Lung (tissue), 12 donors: ENCODE data around the gene DCST1. TPM values are rescaled to one million over a fixed set of nuclear protein-coding genes. Genes with fewer than 3 reads are reported as not detected.

Experiments used
- ATAC-seq: fragments of 200-7000 bp; cut with Tn5 transposase; one replicate; pipeline ENCODE4 v1.9.1; 2020; ENCODE audit warnings: moderate number of reproducible peaks; ENCODE audit not compliant: insufficient read depth, low FRiP score
- DNase-seq, 3 donors: peaks; one replicate each; pipeline ENCODE4 v3.0.0-alpha.2; 2013 to 2017
- H3K27ac ChIP-seq, 2 donors: one replicate each; pipeline ENCODE4 v1.5.1; 2013; ENCODE audit warnings: mild to moderate bottlenecking in 2 of 2, moderate library complexity in 2 of 2, control low read depth in 1 of 2, inconsistent platforms in 1 of 2, low read depth in 1 of 2, low read length in 1 of 2
- H3K27me3 ChIP-seq, 3 donors: one replicate each; pipeline ENCODE4 v1.5.1; 2013; ENCODE audit warnings: low read length in 2 of 3; ENCODE audit not compliant: control insufficient read depth in 3 of 3, insufficient read depth in 3 of 3
- H3K36me3 ChIP-seq, 4 donors: one replicate each; pipeline ENCODE4 v1.5.1; 2013; ENCODE audit warnings: low read length in 4 of 4, mild to moderate bottlenecking in 1 of 4, moderate library complexity in 1 of 4; ENCODE audit not compliant: control insufficient read depth in 4 of 4, insufficient read depth in 4 of 4
- H3K4me1 ChIP-seq, 5 donors: one replicate each; pipeline ENCODE4 v1.5.1; 2013; ENCODE audit warnings: low read length in 5 of 5, mild to moderate bottlenecking in 2 of 5, moderate library complexity in 1 of 5; ENCODE audit not compliant: control insufficient read depth in 5 of 5, insufficient read depth in 5 of 5
- H3K4me3 ChIP-seq: one replicate; pipeline ENCODE4 v1.5.1; 2013; ENCODE audit warnings: mild to moderate bottlenecking, control low read depth, moderate library complexity
- H3K9ac ChIP-seq, 2 donors: one replicate each; pipeline ENCODE4 v1.5.1; 2013; ENCODE audit warnings: low read length in 2 of 2, control low read depth in 1 of 2; ENCODE audit not compliant: insufficient read depth in 1 of 2
- H3K9me3 ChIP-seq, 4 donors: one replicate each; pipeline ENCODE4 v1.5.1; 2013; ENCODE audit warnings: low read length in 3 of 4, mild to moderate bottlenecking in 1 of 4, moderate library complexity in 1 of 4; ENCODE audit not compliant: control insufficient read depth in 4 of 4, insufficient read depth in 3 of 4
- WGBS, 2 donors: extraction: QIAGEN DNeasy Blood & Tissue Kit; methylation state at CpG; one replicate each; pipeline ENCODE4 v1.1.7; 2013; 5-methylcytosine and 5-hydroxymethylcytosine counted together
- polyA plus RNA-seq, 2 donors: library from polyadenylated mRNA; stranded (reverse); fragments of 200-250 nt; gene quantifications; one replicate each; pipeline ENCODE4 v1.2.1, GENCODE V29; 2013
- total RNA-seq, 2 donors: library from RNA; depleted of rRNA in 1 of 2; stranded (reverse); fragments of >200 nt in 1 of 2; gene quantifications; one replicate each; pipeline ENCODE4 v1.2.1, GENCODE V29; 2014 to 2021
- TF ChIP-seq, protein P1 (sequence below): IDR thresholded peaks from 2 replicates; pipeline ENCODE4 v1.5.1; 2012; ENCODE audit warnings: mild to moderate bottlenecking; ENCODE audit errors: control extremely low read depth, extremely low read depth
- donor health status: control.
- donor health status: control.
- donor health status: Bipolar disorder and iron deficiency.
- donor health status: healthy.
- donor health status: DM: yes; HTN: yes; CAD: no.

Gene DCST1
- total and polyA plus RNA-seq, 4 donors = 0.08 to 0.20 TPM; not detected in 2

DNA sequence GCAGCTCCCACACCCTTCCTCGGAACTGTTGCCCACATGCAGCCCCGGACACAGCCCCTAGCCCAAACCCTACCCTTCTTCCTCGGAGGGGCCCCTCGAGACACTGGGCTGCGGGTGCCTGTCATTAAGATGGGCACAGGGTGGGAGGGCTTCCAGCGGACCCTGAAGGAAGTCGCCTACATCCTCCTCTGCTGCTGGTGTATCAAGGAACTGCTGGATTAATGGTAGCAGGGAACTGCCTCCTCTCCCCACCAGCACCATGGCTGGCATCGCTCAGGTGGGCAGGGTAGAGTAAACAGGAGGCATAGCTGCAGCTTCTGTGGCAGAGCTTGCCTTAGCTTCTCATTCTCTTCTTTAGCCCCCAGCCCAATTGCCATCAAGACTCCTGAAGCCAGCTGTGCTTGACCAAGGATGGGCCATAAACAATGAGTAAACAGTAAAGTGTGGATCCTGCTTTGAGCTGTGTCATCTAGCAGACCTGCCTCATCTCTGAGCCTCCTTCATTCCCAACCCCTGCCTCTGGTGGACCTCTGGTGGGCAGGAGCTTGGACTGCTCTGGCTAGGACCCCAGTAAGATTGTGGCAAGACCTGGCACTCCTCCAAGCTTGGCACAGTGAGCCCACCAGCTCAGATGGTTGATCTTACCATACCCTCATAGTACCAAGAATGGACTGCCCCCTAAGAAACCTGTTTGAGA is 39.9 kb upstream of the DCST1 start, which contains the start of gene LENEP:
TSS of gene LENEP (plus strand) at position 15 of the 697 bp plus-strand sequence. CDS start at position 37, 22 bp downstream.
- H3K27me3 ChIP-seq = no peaks in the 10 kb centered on the region
- WGBS, 2 donors = 78 to 81% methylated on average over 8 of the region's 8 CpGs
- H3K4me1 ChIP-seq = peaks cover 0 to 2% (median 0%) of the 10 kb centered on the region in 5 donors
- DNase-seq = no peak
- ATAC-seq = no peak
- no peak within 1 kb of the TSS for H3K27ac ChIP-seq
- H3K9ac ChIP-seq = no peak within 1 kb of the TSS
- H3K9me3 ChIP-seq = no peaks in the 10 kb centered on the region
- TF ChIP-seq, protein P1, sequence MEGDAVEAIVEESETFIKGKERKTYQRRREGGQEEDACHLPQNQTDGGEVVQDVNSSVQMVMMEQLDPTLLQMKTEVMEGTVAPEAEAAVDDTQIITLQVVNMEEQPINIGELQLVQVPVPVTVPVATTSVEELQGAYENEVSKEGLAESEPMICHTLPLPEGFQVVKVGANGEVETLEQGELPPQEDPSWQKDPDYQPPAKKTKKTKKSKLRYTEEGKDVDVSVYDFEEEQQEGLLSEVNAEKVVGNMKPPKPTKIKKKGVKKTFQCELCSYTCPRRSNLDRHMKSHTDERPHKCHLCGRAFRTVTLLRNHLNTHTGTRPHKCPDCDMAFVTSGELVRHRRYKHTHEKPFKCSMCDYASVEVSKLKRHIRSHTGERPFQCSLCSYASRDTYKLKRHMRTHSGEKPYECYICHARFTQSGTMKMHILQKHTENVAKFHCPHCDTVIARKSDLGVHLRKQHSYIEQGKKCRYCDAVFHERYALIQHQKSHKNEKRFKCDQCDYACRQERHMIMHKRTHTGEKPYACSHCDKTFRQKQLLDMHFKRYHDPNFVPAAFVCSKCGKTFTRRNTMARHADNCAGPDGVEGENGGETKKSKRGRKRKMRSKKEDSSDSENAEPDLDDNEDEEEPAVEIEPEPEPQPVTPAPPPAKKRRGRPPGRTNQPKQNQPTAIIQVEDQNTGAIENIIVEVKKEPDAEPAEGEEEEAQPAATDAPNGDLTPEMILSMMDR = no peak
- peaks cover 0 to 15% (median 3%) of the 10 kb centered on the region in 4 donors for H3K36me3 ChIP-seq
- H3K4me3 ChIP-seq = no peak within 1 kb of the TSS

DNA sequence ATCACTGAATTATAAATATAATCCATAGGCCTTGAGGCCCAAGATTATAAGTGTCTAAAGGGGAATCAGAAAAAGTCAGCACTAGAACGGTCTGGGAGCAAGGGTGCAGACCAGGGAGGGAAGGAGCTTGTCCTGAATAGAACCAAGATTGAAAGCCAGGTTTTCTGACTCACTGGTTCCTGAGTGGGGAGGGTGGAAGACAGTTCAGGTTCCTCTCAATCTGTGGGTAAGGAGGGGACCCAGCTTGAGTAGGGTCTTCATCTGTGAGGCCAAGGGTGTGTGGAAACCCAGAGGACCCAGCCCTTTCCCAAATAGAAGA is 39.4 kb upstream of the DCST1 start:
- Histone ChIP-seq H3K27ac (no peak overlapping the region), H3K36me3 (peaks cover 0 to 11% (median under 1%) of the 10 kb centered on the region in 4 donors), H3K9me3 (no peaks in the 10 kb centered on the region), H3K9ac (no peak overlapping the region), H3K4me1 (peaks cover 0 to 8% (median 1%) of the 10 kb centered on the region in 5 donors), H3K27me3 (no peaks in the 10 kb centered on the region), H3K4me3 (no peak overlapping the region)
- DNase-seq (no peak), ATAC-seq (no peak)
- 71 to 79% methylated on average over 1 of the region's 1 CpG for WGBS, 2 donors
- TF ChIP-seq, protein P1 = no peak

DNA sequence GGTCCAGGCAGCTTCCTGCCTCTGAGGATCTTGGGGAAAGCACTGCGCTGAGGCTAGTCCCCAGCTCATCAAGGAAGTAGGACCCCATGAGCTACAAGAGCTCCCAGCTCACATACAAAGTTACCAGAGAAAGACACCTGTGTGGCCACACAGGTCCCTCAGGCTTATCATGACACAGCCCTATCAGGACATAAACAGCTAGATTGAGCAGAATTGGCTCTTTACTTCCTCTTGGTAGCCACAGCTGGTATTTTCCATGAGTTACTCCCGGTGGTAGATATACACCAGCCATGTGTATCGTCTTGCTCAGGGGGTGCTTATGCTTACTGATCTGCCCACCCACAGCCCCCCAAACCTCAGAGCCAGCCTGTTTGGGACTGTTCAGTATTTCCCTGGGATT is 39.0 kb upstream of the DCST1 start:
- no peak overlapping the region for H3K27ac ChIP-seq
- no peaks in the 10 kb centered on the region for H3K27me3 ChIP-seq
- peaks cover 0 to 8% (median 0%) of the 10 kb centered on the region in 4 donors for H3K36me3 ChIP-seq
- ATAC-seq = no peak
- no peak overlapping the region for H3K4me3 ChIP-seq
- no peak for DNase-seq
- H3K9ac ChIP-seq = no peak overlapping the region
- H3K4me1 ChIP-seq = peaks cover 0 to 10% (median 2%) of the 10 kb centered on the region in 5 donors
- no peaks in the 10 kb centered on the region for H3K9me3 ChIP-seq
- TF ChIP-seq, protein P1 = no peak
- 52 to 64% methylated on average over 3 of the region's 3 CpGs for WGBS, 2 donors
